GM19372 (cell line): Measurements from ENCODE around the gene KIAA0513.

Experiments
- ATAC-seq: cut with Tn5 transposase; IDR thresholded peaks from one replicate; pipeline ENCODE4 v1.9.1; 2021; ENCODE audit warnings: mild to moderate bottlenecking, low read depth, moderate library complexity; ENCODE audit not compliant: unreplicated experiment

Gene KIAA0513

GRCh38 chr16:85084841-85085510 is 57.4 kb downstream of the KIAA0513 start:
- no peak for ATAC-seq

GRCh38 chr16:85085721-85086120 is 58.1 kb downstream of the KIAA0513 start:
- no peak for ATAC-seq

GRCh38 chr16:85086347-85087291 is 59.0 kb downstream of the KIAA0513 start:
- ATAC-seq, result no peak

- no peak for ATAC-seq
Observed at GRCh38 chr16:85087899-85088569, 60.4 kb downstream of the KIAA0513 start.

- no peak for ATAC-seq
Observed at GRCh38 chr16:85088570-85089199, 61.1 kb downstream of the KIAA0513 start.

GRCh38 chr16:85089525-85089924 is 61.9 kb downstream of the KIAA0513 start:
- ATAC-seq, result no peak

GRCh38 chr16:85090181-85090580 is 62.6 kb downstream of the KIAA0513 start:
- ATAC-seq, result no peak

GRCh38 chr16:85090873-85091521 is 63.4 kb downstream of the KIAA0513 start:
- ATAC-seq, result no peak

GRCh38 chr16:85091522-85091910 is 63.9 kb downstream of the KIAA0513 start:
- no peak for ATAC-seq

- no peak for ATAC-seq
Observed at GRCh38 chr16:85092309-85092708, 64.7 kb downstream of the KIAA0513 start.

- no peak for ATAC-seq
Observed at GRCh38 chr16:85092851-85093250, 65.3 kb downstream of the KIAA0513 start.

GRCh38 chr16:85093705-85094104 is 66.1 kb downstream of the KIAA0513 start:
- ATAC-seq, result no peak

GRCh38 chr16:85094176-85094805 is 66.7 kb downstream of the KIAA0513 start:
- no peak for ATAC-seq

- ATAC-seq, result no peak
Observed at GRCh38 chr16:85094812-85095211, 67.2 kb downstream of the KIAA0513 start.

GRCh38 chr16:85096921-85097320 is 69.3 kb downstream of the KIAA0513 start:
- no peak for ATAC-seq

- no peak for ATAC-seq
Observed at GRCh38 chr16:85098565-85098964, 71.0 kb downstream of the KIAA0513 start.

GRCh38 chr16:85100265-85100664 is 72.7 kb downstream of the KIAA0513 start:
- ATAC-seq, result no peak

GRCh38 chr16:85101956-85102630 is 74.5 kb downstream of the KIAA0513 start:
- ATAC-seq, result no peak
